M059J (cell line): Measurements from ENCODE around the gene RABAC1. TPM values are rescaled to one million over a fixed set of nuclear protein-coding genes. Genes with fewer than 3 reads are reported as not detected.
"Not testable (repeated sequence)": the region's sequence is repeated elsewhere in the genome, so short reads cannot be mapped to it uniquely, and the experiment has no call there.

Experiments used
- DNase-seq: peaks from one replicate; pipeline ENCODE4 v3.0.0-alpha.2; 2012; ENCODE audit warnings: low read depth
- total RNA-seq: library from RNA; depleted of rRNA; stranded (reverse); fragments of >200 nt; shearing (Covaris generic); gene quantifications from 2 replicates; pipeline ENCODE4 v1.2.3, GENCODE V29; 2014

The RABAC1 gene
- total RNA-seq, 1 experiment from 2014 or later: 244 TPM

GRCh38 chr19:41947091-41947490, 12.0 kb downstream of the RABAC1 start:
- no peak for DNase-seq

- no peak for DNase-seq
Measured at GRCh38 chr19:41945135-41945766, 13.9 kb downstream of the RABAC1 start.

- no peak for DNase-seq
Measured at GRCh38 chr19:41944336-41944735, 14.8 kb downstream of the RABAC1 start.

GRCh38 chr19:41941410-41942202, 17.5 kb downstream of the RABAC1 start:
- DNase-seq: no peak

- no peak for DNase-seq
Measured at GRCh38 chr19:41940731-41941409, 18.3 kb downstream of the RABAC1 start.

GRCh38 chr19:41939861-41940730, 19.0 kb downstream of the RABAC1 start:
- DNase-seq: no peak

- DNase-seq: not testable (repeated sequence)
Measured at GRCh38 chr19:41939209-41939608, 19.9 kb downstream of the RABAC1 start.

GRCh38 chr19:41937525-41938468, 21.3 kb downstream of the RABAC1 start:
- DNase-seq: no peak

GRCh38 chr19:41936961-41937360, 22.2 kb downstream of the RABAC1 start:
- no peak for DNase-seq

GRCh38 chr19:41936416-41936850, 22.7 kb downstream of the RABAC1 start:
- DNase-seq: peak; percentile 39

- DNase-seq: no peak
Measured at GRCh38 chr19:41935760-41936415, 23.2 kb downstream of the RABAC1 start.

- DNase-seq: peak; percentile 56
Measured at GRCh38 chr19:41934849-41935374, 24.2 kb downstream of the RABAC1 start.

GRCh38 chr19:41933693-41934426, 25.3 kb downstream of the RABAC1 start:
- no peak for DNase-seq

GRCh38 chr19:41932720-41933332, 26.3 kb downstream of the RABAC1 start:
- no peak for DNase-seq

- no peak for DNase-seq
Measured at GRCh38 chr19:41932259-41932719, 26.8 kb downstream of the RABAC1 start.

GRCh38 chr19:41930926-41931592, 28.1 kb downstream of the RABAC1 start:
- DNase-seq: no peak

- DNase-seq: no peak
Measured at GRCh38 chr19:41930322-41930722, 28.8 kb downstream of the RABAC1 start.

- DNase-seq: no peak
Measured at GRCh38 chr19:41929536-41930071, 29.5 kb downstream of the RABAC1 start.
